H1 (cell line): ENCODE results near the gene DCTN2. TPM values are rescaled to one million over a fixed set of nuclear protein-coding genes. Genes with fewer than 3 reads are reported as not detected.

Experiments used
- CHD7 ChIP-seq: fragments of 300-600 bp; sonication (generic); IDR thresholded peaks from 2 replicates; pipeline ENCODE4 v1.7.1; 2012; ENCODE audit warnings: low read length, moderate library complexity, mild to moderate bottlenecking, inconsistent platforms; ENCODE audit not compliant: insufficient replicate concordance
- SIN3A ChIP-seq, 2 experiments: IDR thresholded peaks in 1 of 2; conservative IDR thresholded peaks in 1 of 2; 2 replicates each; pipeline ENCODE4 v1.6.1; 2011 to 2012; ENCODE audit warnings: low read length in 2 of 2, improper control_type of control experiment in 1 of 2, low read depth in 1 of 2, mild to moderate bottlenecking in 1 of 2
- polyA plus RNA-seq, 7 experiments: library from polyadenylated mRNA; depleted of rRNA in 3 of 7; stranded (reverse) in 5 of 7; unstranded in 2 of 7; fragments of >200 nt in 5 of 7; fragments of 200-250 nt in 2 of 7; gene quantifications; 1 replicate in 5 of 7; 2 replicates in 1 of 7; 4 replicates in 1 of 7; pipeline versions ENCODE4 v1.2.1 to v1.2.3, GENCODE V29; 2011 to 2013; ENCODE audit warnings: missing spikeins in 2 of 7, mixed read lengths in 2 of 7
- total RNA-seq: library from RNA; stranded (reverse); fragmentation: NEBNext Ultra II Directional; extraction: Animal tissue kit (Norgen Biotek cat#: 25700); gene quantifications from 2 replicates; pipeline ENCODE4 v1.2.1, GENCODE V29; 2021

Gene DCTN2
- total and polyA plus RNA-seq, 2 of the 8 experiments (the other 6 are each of a cell fraction or from before 2014, with no cell fraction given): 90.3 to 91.9 TPM

- TF ChIP-seq SIN3A (conservative IDR thresholded peaks at IDR 0.05 in 1 of 2, IDR thresholded peaks at IDR 0.05 in 1 of 2; ENCODE audit: low read depth in 1 of 2, low read length in 2 of 2) (no peak), CHD7 (no peak)
- TF ChIP-seq, all 59 proteins: peak for 0
Measured at GRCh38 chr12:57511161-57511560, 35.8 kb downstream of the DCTN2 start (continued).
